Smooth muscle cell (in vitro differentiated cells): ENCODE data around the gene SGO2. TPM values are rescaled to one million over a fixed set of nuclear protein-coding genes. Genes with fewer than 3 reads are reported as not detected.

Experiments used
- DNase-seq: peaks from one replicate; lab custom pipeline; 2025; ENCODE audit not compliant: unreplicated experiment; lab: John Stamatoyannopoulos, UW
- H2AFZ ChIP-seq: fragments of 200-600 bp; sonication (generic); 2 replicates; pipeline ENCODE4 v1.6.0; 2016; ENCODE audit warnings: antibody characterized with exemption, low read depth, mild to moderate bottlenecking
- H3F3A ChIP-seq: fragments of 200-600 bp; sonication (generic); 2 replicates; pipeline ENCODE4 v1.6.0; 2017; ENCODE audit warnings: antibody characterized with exemption, low read depth
- H3K27ac ChIP-seq: fragments of 200-600 bp; sonication (generic); 2 replicates; pipeline ENCODE4 v1.5.1; 2016; ENCODE audit warnings: low read depth, mild to moderate bottlenecking
- H3K27me3 ChIP-seq: fragments of 200-600 bp; sonication (generic); 2 replicates; pipeline ENCODE4 v1.6.1; 2016; ENCODE audit warnings: low read depth, mild to moderate bottlenecking
- H3K36me3 ChIP-seq: fragments of 200-600 bp; sonication (generic); 2 replicates; pipeline ENCODE4 v1.5.1; 2016; ENCODE audit warnings: low read depth
- H3K4me1 ChIP-seq: fragments of 200-600 bp; sonication (generic); 2 replicates; pipeline ENCODE4 v1.5.1; 2016; ENCODE audit warnings: low read depth
- H3K4me2 ChIP-seq: fragments of 200-600 bp; sonication (generic); 2 replicates; pipeline ENCODE4 v1.6.0; 2016; ENCODE audit warnings: mild to moderate bottlenecking
- H3K4me3 ChIP-seq: fragments of 200-600 bp; sonication (generic); 2 replicates; pipeline ENCODE4 v1.5.1; 2016; ENCODE audit warnings: mild to moderate bottlenecking
- H3K79me2 ChIP-seq: fragments of 200-600 bp; sonication (generic); 2 replicates; pipeline ENCODE4 v1.6.0; 2016; ENCODE audit warnings: low read depth, mild to moderate bottlenecking
- H3K9ac ChIP-seq: fragments of 200-600 bp; sonication (generic); 2 replicates; pipeline ENCODE4 v1.6.0; 2016; ENCODE audit warnings: low read depth
- H3K9me3 ChIP-seq: fragments of 200-600 bp; sonication (generic); replicated peaks from 2 replicates; pipeline ENCODE4 v1.5.1; 2016; ENCODE audit warnings: low read depth
- H4K20me1 ChIP-seq: fragments of 200-600 bp; sonication (generic); 2 replicates; pipeline ENCODE4 v1.6.0; 2016; ENCODE audit warnings: low read depth
- CTCF ChIP-seq: fragments of 200-600 bp; sonication (generic); IDR thresholded peaks from 2 replicates; pipeline ENCODE4 v1.5.1; 2017; ENCODE audit warnings: borderline replicate concordance, mild to moderate bottlenecking, antibody characterized with exemption; ENCODE audit not compliant: insufficient read depth, poor library complexity, severe bottlenecking
- WGBS: methylation state at CpG from one replicate; pipeline ENCODE4 v1.1.7; 2016; ENCODE audit warnings: low lambda C conversion rate; 5-methylcytosine and 5-hydroxymethylcytosine counted together
- polyA plus RNA-seq: library from polyadenylated mRNA; unstranded; fragments of >200 nt; fragmentation: Nextera tagmentation; extraction: Ambion mirVana; gene quantifications from 2 replicates; pipeline ENCODE4 v1.2.1, GENCODE V29; 2016
- total RNA-seq: library from RNA; depleted of rRNA; stranded (reverse); fragments of >200 nt; gene quantifications from 2 replicates; pipeline ENCODE4 v1.2.3, GENCODE V29; 2014

SGO2 gene
- total and polyA plus RNA-seq, 2 experiments from 2014 or later = 7.5 to 8.7 TPM

- Histone ChIP-seq H3K4me1 (peaks cover 5% of the 10 kb centered on the region), H3K27me3 (peaks cover 10% of the 10 kb centered on the region), H3K36me3 (no peaks in the 10 kb centered on the region), H3K4me2 (no peak overlapping the region), H3K9me3 (no peaks in the 10 kb centered on the region), H3F3A (no peaks in the 10 kb centered on the region), H3K4me3 (no peak overlapping the region), H3K9ac (no peak overlapping the region), H3K27ac (no peak overlapping the region), H2AFZ (no peak overlapping the region), H3K79me2 (no peaks in the 10 kb centered on the region), H4K20me1 (no peaks in the 10 kb centered on the region)
- no peak for TF ChIP-seq CTCF
- DNase-seq = no peak
- 90% methylated on average over 9 of the region's 9 CpGs for WGBS
These were observed 61.1 kb downstream of the SGO2 start for GRCh38 chr2:200587007-200587616.

GRCh38 chr2:200588076-200588678, 62.2 kb downstream of the SGO2 start:
- no peak for TF ChIP-seq CTCF
- no peaks in the 10 kb centered on the region for H3K36me3 ChIP-seq
- 91% methylated on average over 4 of the region's 4 CpGs for WGBS

GRCh38 chr2:200590090-200590489, 64.1 kb downstream of the SGO2 start:
- Histone ChIP-seq H3F3A (no peaks in the 10 kb centered on the region), H3K9ac (no peak overlapping the region), H3K27me3 (peaks cover 10% of the 10 kb centered on the region), H3K79me2 (no peaks in the 10 kb centered on the region), H3K27ac (no peak overlapping the region), H4K20me1 (no peaks in the 10 kb centered on the region), H3K36me3 (no peaks in the 10 kb centered on the region), H3K4me1 (peaks cover 5% of the 10 kb centered on the region), H3K4me2 (no peak overlapping the region), H3K4me3 (no peak overlapping the region), H3K9me3 (no peaks in the 10 kb centered on the region), H2AFZ (no peak overlapping the region)
- TF ChIP-seq CTCF = no peak
- no peak for DNase-seq

More at GRCh38 chr2:200588076-200588678, 62.2 kb downstream of the SGO2 start:
- DNase-seq = no peak
- Histone ChIP-seq H3K9me3 (no peaks in the 10 kb centered on the region), H3F3A (no peaks in the 10 kb centered on the region), H3K4me2 (no peak overlapping the region), H4K20me1 (no peaks in the 10 kb centered on the region), H3K27ac (no peak overlapping the region), H2AFZ (no peak overlapping the region), H3K4me1 (peaks cover 5% of the 10 kb centered on the region), H3K27me3 (peaks cover 10% of the 10 kb centered on the region), H3K9ac (no peak overlapping the region), H3K79me2 (no peaks in the 10 kb centered on the region), H3K4me3 (no peak overlapping the region)

GRCh38 chr2:200591308-200591707, 65.3 kb downstream of the SGO2 start:
- H3K4me3 ChIP-seq = no peak overlapping the region
- H3K4me2 ChIP-seq = no peak overlapping the region
- H3K9me3 ChIP-seq = no peaks in the 10 kb centered on the region
- H3K36me3 ChIP-seq = no peaks in the 10 kb centered on the region
- no peaks in the 10 kb centered on the region for H3F3A ChIP-seq
- H3K9ac ChIP-seq = no peak overlapping the region
- no peaks in the 10 kb centered on the region for H3K4me1 ChIP-seq
- no peak overlapping the region for H3K27ac ChIP-seq
- H3K27me3 ChIP-seq = peaks cover 10% of the 10 kb centered on the region
- no peak for TF ChIP-seq CTCF
- H4K20me1 ChIP-seq = no peaks in the 10 kb centered on the region
- DNase-seq = no peak
- H2AFZ ChIP-seq = no peak overlapping the region
- WGBS = 90% methylated on average over 5 of the region's 5 CpGs
- H3K79me2 ChIP-seq = no peaks in the 10 kb centered on the region
